ENCODE results near the gene AHDC1. TPM values are rescaled to one million over a fixed set of nuclear protein-coding genes. Genes with fewer than 3 reads are reported as not detected.

Gene AHDC1
- polyA plus RNA-seq, 1 donor from 2014 or later: 5.3 TPM

DNA sequence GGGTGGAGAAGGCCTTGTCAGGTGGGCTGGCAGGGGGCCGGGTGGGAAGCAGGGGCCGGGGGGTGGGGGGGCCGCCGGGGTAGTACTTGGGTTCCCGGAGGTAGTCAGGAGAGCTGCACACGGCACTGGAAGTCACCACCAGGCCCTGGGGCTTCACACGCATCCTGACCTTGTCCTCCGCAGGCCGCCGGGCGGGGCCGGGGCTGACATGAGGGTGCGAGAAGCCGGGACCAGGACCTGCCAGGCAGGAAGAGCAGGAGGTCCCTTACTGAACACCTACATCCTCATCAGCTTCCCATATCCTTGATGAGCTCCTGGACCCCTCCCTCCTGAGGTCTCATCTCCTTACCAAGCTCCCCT, 52.0 kb downstream of the AHDC1 start:
- H3K4me3 ChIP-seq (ENCODE audit: low read length): no peak overlapping the region
- H3K9me3 ChIP-seq (ENCODE audit: low read length): peaks cover 8% of the 10 kb centered on the region
- H4K20me1 ChIP-seq (ENCODE audit: insufficient read depth): no peaks in the 10 kb centered on the region
- H3K27me3 ChIP-seq (ENCODE audit: insufficient read depth, low read depth, low read length): no peaks in the 10 kb centered on the region
- H3K9me2 ChIP-seq (ENCODE audit: insufficient read depth, low read length): no peaks in the 10 kb centered on the region
- no peak for TF ChIP-seq CTCF (IDR thresholded peaks at IDR 0.05; ENCODE audit: poor library complexity, severe bottlenecking)
- TF ChIP-seq EZH2 (IDR thresholded peaks at IDR 0.05; ENCODE audit: borderline replicate concordance, insufficient read depth, low read length, poor library complexity, severe bottlenecking): no peak
- TF ChIP-seq POLR2AphosphoS5 (IDR thresholded peaks at IDR 0.05): no peak
- no peak for TF ChIP-seq SMC3 (conservative IDR thresholded peaks at IDR 0.05; ENCODE audit: poor library complexity)
- TF ChIP-seq TAF1 (IDR thresholded peaks at IDR 0.05; ENCODE audit: low read depth): no peak
- TF ChIP-seq RAD21 (conservative IDR thresholded peaks at IDR 0.05): no peak
- TF ChIP-seq MXI1 (conservative IDR thresholded peaks at IDR 0.05; ENCODE audit: poor library complexity, severe bottlenecking): no peak
- no peak for TF ChIP-seq EP300 (conservative IDR thresholded peaks at IDR 0.05; ENCODE audit: poor library complexity, severe bottlenecking)
- TF ChIP-seq, protein P1, sequence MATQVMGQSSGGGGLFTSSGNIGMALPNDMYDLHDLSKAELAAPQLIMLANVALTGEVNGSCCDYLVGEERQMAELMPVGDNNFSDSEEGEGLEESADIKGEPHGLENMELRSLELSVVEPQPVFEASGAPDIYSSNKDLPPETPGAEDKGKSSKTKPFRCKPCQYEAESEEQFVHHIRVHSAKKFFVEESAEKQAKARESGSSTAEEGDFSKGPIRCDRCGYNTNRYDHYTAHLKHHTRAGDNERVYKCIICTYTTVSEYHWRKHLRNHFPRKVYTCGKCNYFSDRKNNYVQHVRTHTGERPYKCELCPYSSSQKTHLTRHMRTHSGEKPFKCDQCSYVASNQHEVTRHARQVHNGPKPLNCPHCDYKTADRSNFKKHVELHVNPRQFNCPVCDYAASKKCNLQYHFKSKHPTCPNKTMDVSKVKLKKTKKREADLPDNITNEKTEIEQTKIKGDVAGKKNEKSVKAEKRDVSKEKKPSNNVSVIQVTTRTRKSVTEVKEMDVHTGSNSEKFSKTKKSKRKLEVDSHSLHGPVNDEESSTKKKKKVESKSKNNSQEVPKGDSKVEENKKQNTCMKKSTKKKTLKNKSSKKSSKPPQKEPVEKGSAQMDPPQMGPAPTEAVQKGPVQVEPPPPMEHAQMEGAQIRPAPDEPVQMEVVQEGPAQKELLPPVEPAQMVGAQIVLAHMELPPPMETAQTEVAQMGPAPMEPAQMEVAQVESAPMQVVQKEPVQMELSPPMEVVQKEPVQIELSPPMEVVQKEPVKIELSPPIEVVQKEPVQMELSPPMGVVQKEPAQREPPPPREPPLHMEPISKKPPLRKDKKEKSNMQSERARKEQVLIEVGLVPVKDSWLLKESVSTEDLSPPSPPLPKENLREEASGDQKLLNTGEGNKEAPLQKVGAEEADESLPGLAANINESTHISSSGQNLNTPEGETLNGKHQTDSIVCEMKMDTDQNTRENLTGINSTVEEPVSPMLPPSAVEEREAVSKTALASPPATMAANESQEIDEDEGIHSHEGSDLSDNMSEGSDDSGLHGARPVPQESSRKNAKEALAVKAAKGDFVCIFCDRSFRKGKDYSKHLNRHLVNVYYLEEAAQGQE (IDR thresholded peaks at IDR 0.05; ENCODE audit: borderline replicate concordance): no peak
- H3K79me2 ChIP-seq (replicated peaks; ENCODE audit: insufficient read depth, low read length): peaks cover 4% of the 10 kb centered on the region
- H3K4me2 ChIP-seq (ENCODE audit: low read length): no peak overlapping the region
- no peaks in the 10 kb centered on the region for H3F3A ChIP-seq (ENCODE audit: insufficient read depth, low read length, poor library complexity, severe bottlenecking)
- H2AFZ ChIP-seq (ENCODE audit: low read depth, low read length): no peak overlapping the region
- no peak overlapping the region for H3K9ac ChIP-seq (ENCODE audit: low read length)
- H3K27ac ChIP-seq (ENCODE audit: low read length): no peak overlapping the region
- no peaks in the 10 kb centered on the region for H3K36me3 ChIP-seq (ENCODE audit: insufficient read depth, low read length)

DNA sequence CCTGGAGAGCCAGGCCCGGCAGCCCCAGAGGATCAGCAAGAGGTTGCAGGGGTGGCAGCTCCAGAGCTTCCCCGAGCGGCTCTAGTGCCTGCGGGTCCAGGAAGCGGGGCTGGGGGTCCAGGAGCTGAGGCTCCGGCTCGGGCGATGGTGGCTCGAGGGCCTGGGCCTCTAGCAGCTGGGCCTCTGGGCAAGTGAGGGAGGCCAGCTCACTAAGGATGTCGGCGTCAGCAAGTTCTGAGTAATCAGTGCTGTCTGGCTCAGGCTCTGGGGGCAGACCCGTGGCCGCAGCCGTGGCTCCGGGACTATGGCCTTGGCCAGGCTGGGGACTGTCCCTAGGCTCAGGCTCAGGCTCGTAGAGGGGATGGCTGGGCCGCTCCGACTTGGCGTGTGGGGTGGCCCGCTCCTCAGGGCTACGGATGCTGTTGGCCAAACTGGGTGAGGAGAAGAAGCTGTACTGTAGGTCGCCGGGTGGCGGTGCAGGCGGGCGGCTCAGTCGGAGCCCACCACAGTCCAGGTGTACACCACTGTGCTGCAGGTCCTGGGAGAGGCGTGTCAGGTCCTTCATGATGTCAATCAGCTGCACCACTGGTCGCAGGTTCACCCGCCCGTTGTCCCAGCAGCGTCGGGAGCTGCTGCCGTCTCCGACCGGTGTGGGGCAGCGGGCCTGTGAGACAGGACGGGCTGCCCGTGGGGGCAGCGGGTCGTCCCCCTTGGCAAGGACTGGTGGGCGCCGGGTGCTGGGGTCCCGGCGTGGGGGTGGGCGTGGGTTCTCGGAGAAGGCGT, 52.6 kb downstream of the AHDC1 start:
- Histone ChIP-seq H3K27me3 (ENCODE audit: insufficient read depth, low read depth, low read length) (no peaks in the 10 kb centered on the region), H3K9ac (ENCODE audit: low read length) (no peak overlapping the region), H3K9me2 (ENCODE audit: insufficient read depth, low read length) (no peaks in the 10 kb centered on the region), H3F3A (ENCODE audit: insufficient read depth, low read length, poor library complexity, severe bottlenecking) (no peaks in the 10 kb centered on the region), H3K4me3 (ENCODE audit: low read length) (no peak overlapping the region), H3K36me3 (ENCODE audit: insufficient read depth, low read length) (no peaks in the 10 kb centered on the region), H3K9me3 (ENCODE audit: low read length) (peaks cover 8% of the 10 kb centered on the region), H4K20me1 (ENCODE audit: insufficient read depth) (no peaks in the 10 kb centered on the region), H3K4me2 (ENCODE audit: low read length) (no peak overlapping the region), H3K79me2 (replicated peaks; ENCODE audit: insufficient read depth, low read length) (peaks cover 4% of the 10 kb centered on the region), H2AFZ (ENCODE audit: low read depth, low read length) (no peak overlapping the region), H3K27ac (ENCODE audit: low read length) (no peak overlapping the region)
- TF ChIP-seq SMC3 (conservative IDR thresholded peaks at IDR 0.05; ENCODE audit: poor library complexity) (no peak), EP300 (conservative IDR thresholded peaks at IDR 0.05; ENCODE audit: poor library complexity, severe bottlenecking) (no peak), MXI1 (conservative IDR thresholded peaks at IDR 0.05; ENCODE audit: poor library complexity, severe bottlenecking) (no peak), CTCF (IDR thresholded peaks at IDR 0.05; ENCODE audit: poor library complexity, severe bottlenecking) (no peak), RAD21 (conservative IDR thresholded peaks at IDR 0.05) (no peak), TAF1 (IDR thresholded peaks at IDR 0.05; ENCODE audit: low read depth) (no peak), EZH2 (IDR thresholded peaks at IDR 0.05; ENCODE audit: borderline replicate concordance, insufficient read depth, low read length, poor library complexity, severe bottlenecking) (no peak), POLR2AphosphoS5 (IDR thresholded peaks at IDR 0.05) (no peak)
- TF ChIP-seq, protein P1 (IDR thresholded peaks at IDR 0.05; ENCODE audit: borderline replicate concordance): no peak

Measured in neural cell (in vitro differentiated cells).